GM23338 (cell line): ENCODE measurements around the gene SLCO3A1. TPM values are rescaled to one million over a fixed set of nuclear protein-coding genes. Genes with fewer than 3 reads are reported as not detected.

ENCODE experiments used
- ATAC-seq: fragments of 200-7000 bp; cut with Tn5 transposase; 3 replicates; pipeline ENCODE4 v1.9.1; 2020
- DNase-seq: peaks from one replicate; pipeline ENCODE4 v3.0.0-alpha.2; 2015; ENCODE audit warnings: low spot score
- H2AFZ ChIP-seq: fragments of 200-600 bp; sonication (generic); 2 replicates; pipeline ENCODE4 v1.8.0; 2016; ENCODE audit warnings: antibody characterized with exemption, mild to moderate bottlenecking, moderate library complexity
- H3F3A ChIP-seq: fragments of 200-600 bp; sonication (generic); replicated peaks from 2 replicates; pipeline ENCODE4 v1.8.0; 2017; ENCODE audit warnings: antibody characterized with exemption, mixed run types, low read depth
- H3K27ac ChIP-seq: fragments of 200-600 bp; sonication (generic); 2 replicates; pipeline ENCODE4 v1.6.1; 2016; ENCODE audit warnings: low read depth
- H3K27me3 ChIP-seq: fragments of 200-600 bp; sonication (generic); 2 replicates; pipeline ENCODE4 v1.8.0; 2016; ENCODE audit warnings: mild to moderate bottlenecking, mixed run types, moderate library complexity; ENCODE audit not compliant: insufficient read depth
- H3K36me3 ChIP-seq: fragments of 200-600 bp; sonication (generic); 2 replicates; pipeline ENCODE4 v1.8.0; 2016; ENCODE audit warnings: mild to moderate bottlenecking; ENCODE audit not compliant: insufficient read depth
- H3K4me1 ChIP-seq: fragments of 200-600 bp; sonication (generic); 2 replicates; pipeline ENCODE4 v1.8.0; 2016; ENCODE audit warnings: mild to moderate bottlenecking, moderate library complexity; ENCODE audit not compliant: insufficient read depth
- H3K4me2 ChIP-seq: fragments of 200-600 bp; sonication (generic); 2 replicates; pipeline ENCODE4 v1.7.1; 2017; ENCODE audit warnings: mixed run types
- H3K4me3 ChIP-seq: fragments of 200-600 bp; sonication (generic); 2 replicates; pipeline ENCODE4 v1.6.1; 2016; ENCODE audit warnings: mixed run types
- H3K79me2 ChIP-seq: fragments of 200-600 bp; sonication (generic); replicated peaks from 2 replicates; pipeline ENCODE4 v1.8.0; 2017; ENCODE audit warnings: mild to moderate bottlenecking; ENCODE audit not compliant: insufficient read depth
- H3K9me2 ChIP-seq: fragments of 200-600 bp; sonication (generic); 2 replicates; pipeline ENCODE4 v1.8.0; 2017; ENCODE audit not compliant: insufficient read depth
- H4K20me1 ChIP-seq: fragments of 200-600 bp; sonication (generic); replicated peaks from 2 replicates; pipeline ENCODE4 v1.8.0; 2017; ENCODE audit warnings: mild to moderate bottlenecking; ENCODE audit not compliant: insufficient read depth
- H3K27ac Mint-ChIP-seq: 2 replicates; pipeline ENCODE4 v1.8.0; 2020; ENCODE audit warnings: inconsistent platforms, mild to moderate bottlenecking, moderate library complexity, mixed read lengths
- H3K27me3 Mint-ChIP-seq: 3 replicates; pipeline ENCODE4 v1.8.0; 2022; ENCODE audit warnings: low read depth, mild to moderate bottlenecking, moderate library complexity, mixed read lengths, inconsistent platforms; ENCODE audit not compliant: insufficient read depth, poor library complexity
- H3K36me3 Mint-ChIP-seq: 3 replicates; pipeline ENCODE4 v1.8.0; 2021; ENCODE audit warnings: low read depth, mild to moderate bottlenecking, inconsistent platforms, moderate library complexity, mixed read lengths
- H3K4me1 Mint-ChIP-seq: 3 replicates; pipeline ENCODE4 v1.8.0; 2020; ENCODE audit warnings: mild to moderate bottlenecking, inconsistent platforms, mixed read lengths
- H3K4me3 Mint-ChIP-seq: 3 replicates; pipeline ENCODE4 v1.8.0; 2021; ENCODE audit warnings: moderate library complexity, mild to moderate bottlenecking, inconsistent platforms, mixed read lengths
- H3K9me3 Mint-ChIP-seq: 3 replicates; pipeline ENCODE4 v1.8.0; 2020; ENCODE audit warnings: moderate library complexity, mild to moderate bottlenecking, inconsistent platforms, mixed read lengths
- CREB1 ChIP-seq: fragments of 250-450 bp; sonication (Bioruptor Pico); IDR thresholded peaks from 2 replicates; pipeline ENCODE4 v1.5.0; 2020; ENCODE audit warnings: low read depth, mild to moderate bottlenecking, moderate library complexity
- EZH2 ChIP-seq: fragments of 200-600 bp; sonication (generic); IDR thresholded peaks from one replicate; pipeline ENCODE4 v1.8.0; 2017; ENCODE audit warnings: antibody characterized with exemption, mild to moderate bottlenecking, low read depth; ENCODE audit not compliant: unreplicated experiment
- EZH2phosphoT487 ChIP-seq: fragments of 200-600 bp; sonication (generic); IDR thresholded peaks from one replicate; pipeline ENCODE4 v1.8.1; 2018; ENCODE audit warnings: antibody characterized with exemption; ENCODE audit not compliant: unreplicated experiment
- JUNB ChIP-seq: IDR thresholded peaks from one replicate; pipeline ENCODE4 v1.6.1; 2016; ENCODE audit warnings: antibody characterized with exemption; ENCODE audit not compliant: unreplicated experiment
- NANOG ChIP-seq: IDR thresholded peaks from 2 replicates; pipeline ENCODE4 v1.6.1; 2016; ENCODE audit warnings: antibody characterized with exemption, borderline replicate concordance
- POLR2AphosphoS5 ChIP-seq: IDR thresholded peaks from 2 replicates; pipeline ENCODE4 v1.6.1; 2016; ENCODE audit warnings: antibody characterized with exemption, low read depth
- STAT1 ChIP-seq: IDR thresholded peaks from one replicate; pipeline ENCODE4 v1.6.1; 2016; ENCODE audit warnings: antibody characterized with exemption; ENCODE audit not compliant: unreplicated experiment
- ZNF114 ChIP-seq: fragments of 250-450 bp; sonication (Bioruptor Pico); IDR thresholded peaks from 2 replicates; pipeline ENCODE4 v1.5.0; 2020; ENCODE audit warnings: mild to moderate bottlenecking, moderate library complexity
- ZNF331 ChIP-seq: fragments of 250-450 bp; sonication (Bioruptor Pico); IDR thresholded peaks from 2 replicates; pipeline ENCODE4 v1.5.0; 2020; ENCODE audit warnings: low read depth, mild to moderate bottlenecking, moderate library complexity
- polyA plus RNA-seq: library from polyadenylated mRNA; unstranded; fragments of >200 nt; fragmentation: Nextera tagmentation; extraction: Ambion mirVana; gene quantifications from 2 replicates; pipeline ENCODE4 v1.2.1, GENCODE V29; 2016
- total RNA-seq: library from RNA; depleted of rRNA; stranded (reverse); fragments of >200 nt; shearing (Covaris generic); gene quantifications from 2 replicates; pipeline ENCODE4 v1.2.3, GENCODE V29; 2014
- TF ChIP-seq, protein P1 (sequence below): IDR thresholded peaks from one replicate; pipeline ENCODE4 v1.6.1; 2018; ENCODE audit warnings: antibody characterized with exemption; ENCODE audit not compliant: unreplicated experiment
- TF ChIP-seq, protein P2 (sequence below), 2 experiments: fragments of 200-600 bp in 1 of 2; sonication (generic) in 1 of 2; conservative IDR thresholded peaks; 2 replicates each; pipeline versions ENCODE4 v1.5.1 to v1.6.1; 2016 to 2017; ENCODE audit warnings: antibody characterized with exemption in 2 of 2, low read depth in 2 of 2, mild to moderate bottlenecking in 2 of 2, moderate library complexity in 1 of 2
- TF ChIP-seq, protein P3 (sequence below): IDR thresholded peaks from 2 replicates; pipeline ENCODE4 v1.6.1; 2016; ENCODE audit warnings: antibody characterized with exemption
- TF ChIP-seq, protein P4 (sequence below): fragments of 250-450 bp; sonication (Bioruptor Pico); IDR thresholded peaks from 2 replicates; pipeline ENCODE4 v1.5.0; 2020; ENCODE audit warnings: mild to moderate bottlenecking, moderate library complexity

SLCO3A1 gene
- total and polyA plus RNA-seq, 2 experiments from 2014 or later, result 7.3 to 9.4 TPM

DNA sequence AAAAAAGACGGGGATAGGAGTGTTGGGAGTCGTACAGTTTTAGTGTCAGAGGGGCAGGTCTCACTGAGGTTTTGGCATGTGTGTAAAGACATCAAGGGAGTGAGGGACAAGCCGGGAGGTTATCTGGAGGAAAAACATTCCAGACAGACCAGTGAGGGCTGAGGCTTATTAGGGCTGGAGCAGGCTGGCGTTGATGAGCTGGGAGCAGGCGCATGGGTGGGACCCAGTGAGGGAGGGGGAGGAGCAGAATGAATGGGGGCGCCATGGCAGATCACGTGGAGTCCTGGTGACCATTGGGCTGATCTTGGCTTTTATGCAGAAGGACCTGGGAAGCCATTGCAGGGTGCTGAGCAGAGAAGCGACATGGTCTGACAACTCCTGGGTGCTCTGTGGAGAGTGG, 180.2 kb downstream of the SLCO3A1 start:
- peaks cover 16% of the 10 kb centered on the region for H3K4me1 Mint-ChIP-seq
- Histone ChIP-seq H3K27me3 (no peaks in the 10 kb centered on the region), H2AFZ (no peak overlapping the region), H3F3A (no peaks in the 10 kb centered on the region), H3K36me3 (no peaks in the 10 kb centered on the region), H3K4me2 (no peak overlapping the region), H3K4me3 (no peak overlapping the region), H3K27ac (no peak overlapping the region), H3K4me1 (peaks cover 21% of the 10 kb centered on the region), H3K9me2 (peaks cover 4% of the 10 kb centered on the region), H3K79me2 (peaks cover 11% of the 10 kb centered on the region; the same call in 1 of the 2 replicates), H4K20me1 (no peaks in the 10 kb centered on the region)
- TF ChIP-seq, protein P1, sequence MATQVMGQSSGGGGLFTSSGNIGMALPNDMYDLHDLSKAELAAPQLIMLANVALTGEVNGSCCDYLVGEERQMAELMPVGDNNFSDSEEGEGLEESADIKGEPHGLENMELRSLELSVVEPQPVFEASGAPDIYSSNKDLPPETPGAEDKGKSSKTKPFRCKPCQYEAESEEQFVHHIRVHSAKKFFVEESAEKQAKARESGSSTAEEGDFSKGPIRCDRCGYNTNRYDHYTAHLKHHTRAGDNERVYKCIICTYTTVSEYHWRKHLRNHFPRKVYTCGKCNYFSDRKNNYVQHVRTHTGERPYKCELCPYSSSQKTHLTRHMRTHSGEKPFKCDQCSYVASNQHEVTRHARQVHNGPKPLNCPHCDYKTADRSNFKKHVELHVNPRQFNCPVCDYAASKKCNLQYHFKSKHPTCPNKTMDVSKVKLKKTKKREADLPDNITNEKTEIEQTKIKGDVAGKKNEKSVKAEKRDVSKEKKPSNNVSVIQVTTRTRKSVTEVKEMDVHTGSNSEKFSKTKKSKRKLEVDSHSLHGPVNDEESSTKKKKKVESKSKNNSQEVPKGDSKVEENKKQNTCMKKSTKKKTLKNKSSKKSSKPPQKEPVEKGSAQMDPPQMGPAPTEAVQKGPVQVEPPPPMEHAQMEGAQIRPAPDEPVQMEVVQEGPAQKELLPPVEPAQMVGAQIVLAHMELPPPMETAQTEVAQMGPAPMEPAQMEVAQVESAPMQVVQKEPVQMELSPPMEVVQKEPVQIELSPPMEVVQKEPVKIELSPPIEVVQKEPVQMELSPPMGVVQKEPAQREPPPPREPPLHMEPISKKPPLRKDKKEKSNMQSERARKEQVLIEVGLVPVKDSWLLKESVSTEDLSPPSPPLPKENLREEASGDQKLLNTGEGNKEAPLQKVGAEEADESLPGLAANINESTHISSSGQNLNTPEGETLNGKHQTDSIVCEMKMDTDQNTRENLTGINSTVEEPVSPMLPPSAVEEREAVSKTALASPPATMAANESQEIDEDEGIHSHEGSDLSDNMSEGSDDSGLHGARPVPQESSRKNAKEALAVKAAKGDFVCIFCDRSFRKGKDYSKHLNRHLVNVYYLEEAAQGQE, result no peak
- TF ChIP-seq NANOG (no peak), STAT1 (no peak), CREB1 (CRISPR knock-in tag) (no peak), EZH2 (no peak), JUNB (no peak), ZNF114 (CRISPR knock-in tag) (no peak), ZNF331 (CRISPR knock-in tag) (no peak), POLR2AphosphoS5 (no peak), EZH2phosphoT487 (no peak)
- TF ChIP-seq, protein P2, sequence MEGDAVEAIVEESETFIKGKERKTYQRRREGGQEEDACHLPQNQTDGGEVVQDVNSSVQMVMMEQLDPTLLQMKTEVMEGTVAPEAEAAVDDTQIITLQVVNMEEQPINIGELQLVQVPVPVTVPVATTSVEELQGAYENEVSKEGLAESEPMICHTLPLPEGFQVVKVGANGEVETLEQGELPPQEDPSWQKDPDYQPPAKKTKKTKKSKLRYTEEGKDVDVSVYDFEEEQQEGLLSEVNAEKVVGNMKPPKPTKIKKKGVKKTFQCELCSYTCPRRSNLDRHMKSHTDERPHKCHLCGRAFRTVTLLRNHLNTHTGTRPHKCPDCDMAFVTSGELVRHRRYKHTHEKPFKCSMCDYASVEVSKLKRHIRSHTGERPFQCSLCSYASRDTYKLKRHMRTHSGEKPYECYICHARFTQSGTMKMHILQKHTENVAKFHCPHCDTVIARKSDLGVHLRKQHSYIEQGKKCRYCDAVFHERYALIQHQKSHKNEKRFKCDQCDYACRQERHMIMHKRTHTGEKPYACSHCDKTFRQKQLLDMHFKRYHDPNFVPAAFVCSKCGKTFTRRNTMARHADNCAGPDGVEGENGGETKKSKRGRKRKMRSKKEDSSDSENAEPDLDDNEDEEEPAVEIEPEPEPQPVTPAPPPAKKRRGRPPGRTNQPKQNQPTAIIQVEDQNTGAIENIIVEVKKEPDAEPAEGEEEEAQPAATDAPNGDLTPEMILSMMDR (conservative IDR thresholded peaks at IDR 0.05; ENCODE audit: low read depth in 2 of 2), result no peak
- TF ChIP-seq, protein P3, sequence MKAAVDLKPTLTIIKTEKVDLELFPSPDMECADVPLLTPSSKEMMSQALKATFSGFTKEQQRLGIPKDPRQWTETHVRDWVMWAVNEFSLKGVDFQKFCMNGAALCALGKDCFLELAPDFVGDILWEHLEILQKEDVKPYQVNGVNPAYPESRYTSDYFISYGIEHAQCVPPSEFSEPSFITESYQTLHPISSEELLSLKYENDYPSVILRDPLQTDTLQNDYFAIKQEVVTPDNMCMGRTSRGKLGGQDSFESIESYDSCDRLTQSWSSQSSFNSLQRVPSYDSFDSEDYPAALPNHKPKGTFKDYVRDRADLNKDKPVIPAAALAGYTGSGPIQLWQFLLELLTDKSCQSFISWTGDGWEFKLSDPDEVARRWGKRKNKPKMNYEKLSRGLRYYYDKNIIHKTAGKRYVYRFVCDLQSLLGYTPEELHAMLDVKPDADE, result no peak
- TF ChIP-seq, protein P4, sequence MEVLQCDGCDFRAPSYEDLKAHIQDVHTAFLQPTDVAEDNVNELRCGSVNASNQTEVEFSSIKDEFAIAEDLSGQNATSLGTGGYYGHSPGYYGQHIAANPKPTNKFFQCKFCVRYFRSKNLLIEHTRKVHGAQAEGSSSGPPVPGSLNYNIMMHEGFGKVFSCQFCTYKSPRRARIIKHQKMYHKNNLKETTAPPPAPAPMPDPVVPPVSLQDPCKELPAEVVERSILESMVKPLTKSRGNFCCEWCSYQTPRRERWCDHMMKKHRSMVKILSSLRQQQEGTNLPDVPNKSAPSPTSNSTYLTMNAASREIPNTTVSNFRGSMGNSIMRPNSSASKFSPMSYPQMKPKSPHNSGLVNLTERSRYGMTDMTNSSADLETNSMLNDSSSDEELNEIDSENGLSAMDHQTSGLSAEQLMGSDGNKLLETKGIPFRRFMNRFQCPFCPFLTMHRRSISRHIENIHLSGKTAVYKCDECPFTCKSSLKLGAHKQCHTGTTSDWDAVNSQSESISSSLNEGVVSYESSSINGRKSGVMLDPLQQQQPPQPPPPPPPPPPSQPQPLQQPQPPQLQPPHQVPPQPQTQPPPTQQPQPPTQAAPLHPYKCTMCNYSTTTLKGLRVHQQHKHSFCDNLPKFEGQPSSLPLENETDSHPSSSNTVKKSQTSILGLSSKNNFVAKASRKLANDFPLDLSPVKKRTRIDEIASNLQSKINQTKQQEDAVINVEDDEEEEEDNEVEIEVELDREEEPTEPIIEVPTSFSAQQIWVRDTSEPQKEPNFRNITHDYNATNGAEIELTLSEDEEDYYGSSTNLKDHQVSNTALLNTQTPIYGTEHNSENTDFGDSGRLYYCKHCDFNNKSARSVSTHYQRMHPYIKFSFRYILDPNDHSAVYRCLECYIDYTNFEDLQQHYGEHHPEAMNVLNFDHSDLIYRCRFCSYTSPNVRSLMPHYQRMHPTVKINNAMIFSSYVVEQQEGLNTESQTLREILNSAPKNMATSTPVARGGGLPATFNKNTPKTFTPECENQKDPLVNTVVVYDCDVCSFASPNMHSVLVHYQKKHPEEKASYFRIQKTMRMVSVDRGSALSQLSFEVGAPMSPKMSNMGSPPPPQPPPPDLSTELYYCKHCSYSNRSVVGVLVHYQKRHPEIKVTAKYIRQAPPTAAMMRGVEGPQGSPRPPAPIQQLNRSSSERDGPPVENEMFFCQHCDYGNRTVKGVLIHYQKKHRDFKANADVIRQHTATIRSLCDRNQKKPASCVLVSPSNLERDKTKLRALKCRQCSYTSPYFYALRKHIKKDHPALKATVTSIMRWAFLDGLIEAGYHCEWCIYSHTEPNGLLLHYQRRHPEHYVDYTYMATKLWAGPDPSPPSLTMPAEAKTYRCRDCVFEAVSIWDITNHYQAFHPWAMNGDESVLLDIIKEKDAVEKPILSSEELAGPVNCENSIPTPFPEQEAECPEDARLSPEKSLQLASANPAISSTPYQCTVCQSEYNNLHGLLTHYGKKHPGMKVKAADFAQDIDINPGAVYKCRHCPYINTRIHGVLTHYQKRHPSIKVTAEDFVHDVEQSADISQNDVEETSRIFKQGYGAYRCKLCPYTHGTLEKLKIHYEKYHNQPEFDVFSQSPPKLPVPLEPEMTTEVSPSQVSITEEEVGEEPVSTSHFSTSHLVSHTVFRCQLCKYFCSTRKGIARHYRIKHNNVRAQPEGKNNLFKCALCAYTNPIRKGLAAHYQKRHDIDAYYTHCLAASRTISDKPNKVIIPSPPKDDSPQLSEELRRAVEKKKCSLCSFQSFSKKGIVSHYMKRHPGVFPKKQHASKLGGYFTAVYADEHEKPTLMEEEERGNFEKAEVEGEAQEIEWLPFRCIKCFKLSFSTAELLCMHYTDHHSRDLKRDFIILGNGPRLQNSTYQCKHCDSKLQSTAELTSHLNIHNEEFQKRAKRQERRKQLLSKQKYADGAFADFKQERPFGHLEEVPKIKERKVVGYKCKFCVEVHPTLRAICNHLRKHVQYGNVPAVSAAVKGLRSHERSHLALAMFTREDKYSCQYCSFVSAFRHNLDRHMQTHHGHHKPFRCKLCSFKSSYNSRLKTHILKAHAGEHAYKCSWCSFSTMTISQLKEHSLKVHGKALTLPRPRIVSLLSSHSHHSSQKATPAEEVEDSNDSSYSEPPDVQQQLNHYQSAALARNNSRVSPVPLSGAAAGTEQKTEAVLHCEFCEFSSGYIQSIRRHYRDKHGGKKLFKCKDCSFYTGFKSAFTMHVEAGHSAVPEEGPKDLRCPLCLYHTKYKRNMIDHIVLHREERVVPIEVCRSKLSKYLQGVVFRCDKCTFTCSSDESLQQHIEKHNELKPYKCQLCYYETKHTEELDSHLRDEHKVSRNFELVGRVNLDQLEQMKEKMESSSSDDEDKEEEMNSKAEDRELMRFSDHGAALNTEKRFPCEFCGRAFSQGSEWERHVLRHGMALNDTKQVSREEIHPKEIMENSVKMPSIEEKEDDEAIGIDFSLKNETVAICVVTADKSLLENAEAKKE (CRISPR knock-in tag), result no peak
- ATAC-seq (no peak), DNase-seq (no peak)
- no peak overlapping the region for H3K4me3 Mint-ChIP-seq
- H3K9me3 Mint-ChIP-seq, result peaks cover 8% of the 10 kb centered on the region
- H3K27ac Mint-ChIP-seq, result peak overlapping the region; percentile 0; the same call in 1 of the 2 replicates
- H3K36me3 Mint-ChIP-seq, result peaks cover 6% of the 10 kb centered on the region
- H3K27me3 Mint-ChIP-seq, result peaks cover 6% of the 10 kb centered on the region
